Tibial nerve (tissue), 4 donors: ENCODE results near the gene DCAF4. TPM values are rescaled to one million over a fixed set of nuclear protein-coding genes. Genes with fewer than 3 reads are reported as not detected.

Experiments
- DNase-seq, 2 donors: peaks; one replicate each; pipeline ENCODE4 v3.0.0-alpha.2; 2019; ENCODE audit warnings: low spot score in 2 of 2
- H3K27ac ChIP-seq, 4 donors: fragments of 200-600 bp; sonication (generic) in 3 of 4; one replicate each; pipeline ENCODE4 v1.5.1; 2017 to 2019; ENCODE audit warnings: mild to moderate bottlenecking in 1 of 4
- H3K27me3 ChIP-seq, 2 donors: fragments of 200-600 bp; sonication (generic) in 1 of 2; one replicate each; pipeline versions ENCODE4 v1.5.1 to v1.6.0; 2017 to 2019
- H3K36me3 ChIP-seq, 3 donors: fragments of 200-600 bp; sonication (generic); one replicate each; pipeline ENCODE4 v1.5.1; 2018 to 2019
- H3K4me1 ChIP-seq, 4 donors: fragments of 200-600 bp; sonication (generic) in 3 of 4; one replicate each; pipeline ENCODE4 v1.5.1; 2017 to 2019
- H3K4me3 ChIP-seq, 4 donors: fragments of 200-600 bp; sonication (generic) in 3 of 4; one replicate each; pipeline ENCODE4 v1.5.1; 2017 to 2019; ENCODE audit warnings: mild to moderate bottlenecking in 1 of 4, moderate library complexity in 1 of 4
- H3K9me3 ChIP-seq, 4 donors: fragments of 200-600 bp; sonication (generic) in 3 of 4; one replicate each; pipeline ENCODE4 v1.5.1; 2017 to 2019
- CTCF ChIP-seq, 5 experiments: fragments of 200-600 bp in 3 of 5; fragments of 450-650 bp in 2 of 5; sonication (generic) in 3 of 5; IDR thresholded peaks; one replicate each; pipeline ENCODE4 v1.5.1; 2016 to 2019; ENCODE audit warnings: antibody characterized with exemption in 5 of 5, mild to moderate bottlenecking in 3 of 5, moderate library complexity in 2 of 5
- EP300 ChIP-seq, 2 donors: sonication (generic); formaldehyde crosslinking; IDR thresholded peaks; one replicate each; pipeline ENCODE4 v1.6.1; 2017; ENCODE audit warnings: antibody characterized with exemption in 2 of 2, mild to moderate bottlenecking in 1 of 2
- POLR2A ChIP-seq, 2 donors: fragments of 450-650 bp; IDR thresholded peaks; one replicate each; pipeline ENCODE4 v1.6.1; 2017; ENCODE audit warnings: antibody characterized with exemption in 2 of 2, mild to moderate bottlenecking in 2 of 2, moderate library complexity in 2 of 2
- WGBS, 2 donors: methylation state at CpG; one replicate each; pipeline ENCODE4 v1.1.5; 2018; 5-methylcytosine and 5-hydroxymethylcytosine counted together
- total RNA-seq, 4 donors: library from RNA; depleted of rRNA; stranded (reverse); fragments of >200 nt; gene quantifications; one replicate each; pipeline ENCODE4 v1.1.0, GENCODE V29; 2016

DCAF4 gene
- total RNA-seq, 4 donors from 2014 or later, result 6.6 to 84.1 (median 20.2) TPM

- DNase-seq, result no peak
- Histone ChIP-seq H3K27ac (no peak overlapping the region), H3K9me3 (no peaks in the 10 kb centered on the region), H3K36me3 (no peaks in the 10 kb centered on the region), H3K4me3 (no peak overlapping the region), H3K27me3 (peaks cover 0 to 36% of the 10 kb centered on the region in 2 donors), H3K4me1 (peaks cover 0 to 21% (median 11%) of the 10 kb centered on the region in 4 donors)
- WGBS, 2 donors, result 75% methylated on average over 5 of the region's 5 CpGs
- TF ChIP-seq EP300 (IDR thresholded peaks at IDR 0.05), result no peak
- no peak for TF ChIP-seq CTCF (IDR thresholded peaks at IDR 0.05)
- TF ChIP-seq POLR2A (IDR thresholded peaks at IDR 0.05), result no peak
Observed at GRCh38 chr14:72889366-72889765, 36.9 kb upstream of the DCAF4 start.

GRCh38 chr14:72891666-72892102, 34.6 kb upstream of the DCAF4 start:
- no peaks in the 10 kb centered on the region for H3K9me3 ChIP-seq
- DNase-seq, result no peak
- peak overlapping the region; percentile 54 to 75 (median 60) for H3K4me3 ChIP-seq
- H3K27ac ChIP-seq, result no peak overlapping the region
- no peaks in the 10 kb centered on the region for H3K36me3 ChIP-seq
- 2 to 10% methylated on average over 14 of the region's 14 CpGs for WGBS, 2 donors
- no peak for TF ChIP-seq CTCF (IDR thresholded peaks at IDR 0.05)
- TF ChIP-seq EP300 (IDR thresholded peaks at IDR 0.05), result no peak
- no peak for TF ChIP-seq POLR2A (IDR thresholded peaks at IDR 0.05)
- H3K4me1 ChIP-seq, result peaks cover 0 to 30% (median 11%) of the 10 kb centered on the region in 4 donors
- peaks cover 0 to 55% of the 10 kb centered on the region in 2 donors for H3K27me3 ChIP-seq

DNA sequence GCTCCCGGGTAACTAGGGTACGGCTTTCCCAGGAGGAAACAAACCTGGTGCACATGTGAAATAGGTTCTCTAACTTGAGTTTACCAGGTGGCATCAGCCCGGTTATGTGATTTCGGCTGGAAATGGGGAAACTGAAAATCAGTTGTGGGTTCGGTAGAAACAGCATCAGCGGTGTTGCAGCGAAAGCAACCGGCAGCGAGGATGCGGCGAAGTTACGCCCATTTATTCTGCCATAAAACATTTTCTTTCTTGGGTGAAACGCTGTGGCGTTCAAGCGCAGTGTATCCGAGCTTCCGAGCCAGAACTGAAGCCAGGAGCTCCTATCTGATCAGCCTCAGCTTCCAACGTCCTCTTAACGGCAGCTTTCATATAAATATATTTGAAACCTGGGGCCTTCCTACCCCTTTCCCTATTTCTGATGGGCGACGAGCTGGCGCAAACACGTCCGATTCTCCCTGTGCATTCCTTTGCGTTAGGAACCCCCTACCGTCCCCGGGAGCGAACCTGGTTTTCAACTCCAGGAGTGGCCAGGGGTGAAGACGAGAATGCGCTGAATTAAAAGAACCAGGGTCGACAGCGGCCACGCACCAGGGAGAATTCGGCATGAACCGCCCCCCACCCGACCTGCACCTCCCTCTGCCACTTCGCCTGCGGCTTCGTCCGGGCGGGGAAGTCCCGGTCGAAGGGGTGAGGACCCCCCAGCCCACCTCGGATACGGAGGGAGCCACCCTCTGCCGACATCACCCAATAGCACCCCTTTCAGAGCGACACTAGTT, 34.0 kb upstream of the DCAF4 start:
- Histone ChIP-seq H3K9me3 (no peaks in the 10 kb centered on the region), H3K27me3 (peaks cover 0 to 60% of the 10 kb centered on the region in 2 donors), H3K4me1 (peaks cover 0 to 30% (median 11%) of the 10 kb centered on the region in 4 donors), H3K27ac (no peak overlapping the region), H3K36me3 (no peaks in the 10 kb centered on the region), H3K4me3 (peak overlapping the region; percentile 54 to 75 (median 60))
- WGBS, 2 donors, result 0 to 1% methylated on average over 47 of the region's 47 CpGs
- TF ChIP-seq EP300 (IDR thresholded peaks at IDR 0.05) (no peak), POLR2A (IDR thresholded peaks at IDR 0.05) (no peak), CTCF (IDR thresholded peaks at IDR 0.05) (no peak)
- no peak for DNase-seq

- DNase-seq, result no peak
- Histone ChIP-seq H3K36me3 (no peaks in the 10 kb centered on the region), H3K4me1 (peaks cover 0 to 30% (median 11%) of the 10 kb centered on the region in 4 donors), H3K4me3 (peak overlapping the region; percentile 54 to 75 (median 60)), H3K9me3 (no peaks in the 10 kb centered on the region), H3K27me3 (peaks cover 0 to 60% of the 10 kb centered on the region in 2 donors), H3K27ac (peak overlapping the region in 1 of 4 donors; percentile 32)
- WGBS, 2 donors, result 0% methylated on average over 33 to 56 of the region's 68 CpGs
- TF ChIP-seq EP300 (IDR thresholded peaks at IDR 0.05), result no peak
- TF ChIP-seq CTCF (IDR thresholded peaks at IDR 0.05), result no peak
- TF ChIP-seq POLR2A (IDR thresholded peaks at IDR 0.05), result no peak
Observed at GRCh38 chr14:72892879-72893635, 33.2 kb upstream of the DCAF4 start.
